ENCODE results near the gene PLCB4. TPM values are rescaled to one million over a fixed set of nuclear protein-coding genes. Genes with fewer than 3 reads are reported as not detected.

Gene PLCB4
- total RNA-seq, 1 experiment from 2014 or later: 0.91 TPM

DNA sequence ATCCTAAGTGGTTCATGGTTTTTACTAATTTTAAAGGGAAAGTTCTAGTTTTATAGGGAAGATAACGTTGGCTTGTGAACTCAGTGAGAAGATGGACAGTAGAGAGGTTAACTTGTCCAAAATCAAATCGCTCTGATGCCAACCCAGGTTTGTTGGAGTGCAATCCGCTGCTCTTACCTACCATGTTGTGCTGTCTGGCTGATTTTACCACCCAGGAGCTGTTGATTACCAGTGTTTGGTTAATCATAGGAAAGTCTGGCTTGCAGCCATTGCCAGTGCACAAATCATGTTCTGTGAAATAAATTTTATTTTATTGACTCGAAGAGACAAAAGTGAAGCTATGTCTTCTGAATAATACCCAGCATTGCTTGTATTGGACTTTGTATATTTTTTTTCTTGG lies 92.4 kb downstream of the PLCB4 start:
- intact Hi-C loops (cut with micrococcal nuclease): no loop called here
- H3K27me3 Mint-ChIP-seq (ENCODE audit: insufficient read depth, unreplicated experiment): no peaks in the 10 kb centered on the region
- BruUV-seq (replicated peaks): no TSS peak
- no peaks in the 10 kb centered on the region for H3K36me3 Mint-ChIP-seq (ENCODE audit: insufficient read depth, unreplicated experiment)
- DNase-seq (ENCODE audit: unreplicated experiment): no peak
- no peak overlapping the region for H3K4me3 Mint-ChIP-seq (ENCODE audit: unreplicated experiment)
- no peak overlapping the region for H3K27ac Mint-ChIP-seq (ENCODE audit: low read depth, unreplicated experiment)
- TF ChIP-seq, protein P1, sequence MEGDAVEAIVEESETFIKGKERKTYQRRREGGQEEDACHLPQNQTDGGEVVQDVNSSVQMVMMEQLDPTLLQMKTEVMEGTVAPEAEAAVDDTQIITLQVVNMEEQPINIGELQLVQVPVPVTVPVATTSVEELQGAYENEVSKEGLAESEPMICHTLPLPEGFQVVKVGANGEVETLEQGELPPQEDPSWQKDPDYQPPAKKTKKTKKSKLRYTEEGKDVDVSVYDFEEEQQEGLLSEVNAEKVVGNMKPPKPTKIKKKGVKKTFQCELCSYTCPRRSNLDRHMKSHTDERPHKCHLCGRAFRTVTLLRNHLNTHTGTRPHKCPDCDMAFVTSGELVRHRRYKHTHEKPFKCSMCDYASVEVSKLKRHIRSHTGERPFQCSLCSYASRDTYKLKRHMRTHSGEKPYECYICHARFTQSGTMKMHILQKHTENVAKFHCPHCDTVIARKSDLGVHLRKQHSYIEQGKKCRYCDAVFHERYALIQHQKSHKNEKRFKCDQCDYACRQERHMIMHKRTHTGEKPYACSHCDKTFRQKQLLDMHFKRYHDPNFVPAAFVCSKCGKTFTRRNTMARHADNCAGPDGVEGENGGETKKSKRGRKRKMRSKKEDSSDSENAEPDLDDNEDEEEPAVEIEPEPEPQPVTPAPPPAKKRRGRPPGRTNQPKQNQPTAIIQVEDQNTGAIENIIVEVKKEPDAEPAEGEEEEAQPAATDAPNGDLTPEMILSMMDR (IDR thresholded peaks at IDR 0.05; ENCODE audit: unreplicated experiment): no peak
- H3K4me1 Mint-ChIP-seq (ENCODE audit: insufficient read depth, unreplicated experiment): peaks cover 10% of the 10 kb centered on the region
- POLR2A ChIA-PET: interaction anchor here (0.9 kb wide), 1 partner anchor 89 kb away, joined by 4 read pairs; no protein-coding TSS in a partner anchor
- H3K9me3 Mint-ChIP-seq (ENCODE audit: unreplicated experiment): no peaks in the 10 kb centered on the region
- CTCF ChIA-PET: interaction anchor here (2.9 kb wide), 1 partner anchor 198 kb away, joined by 8 read pairs; no protein-coding TSS in a partner anchor

DNA sequence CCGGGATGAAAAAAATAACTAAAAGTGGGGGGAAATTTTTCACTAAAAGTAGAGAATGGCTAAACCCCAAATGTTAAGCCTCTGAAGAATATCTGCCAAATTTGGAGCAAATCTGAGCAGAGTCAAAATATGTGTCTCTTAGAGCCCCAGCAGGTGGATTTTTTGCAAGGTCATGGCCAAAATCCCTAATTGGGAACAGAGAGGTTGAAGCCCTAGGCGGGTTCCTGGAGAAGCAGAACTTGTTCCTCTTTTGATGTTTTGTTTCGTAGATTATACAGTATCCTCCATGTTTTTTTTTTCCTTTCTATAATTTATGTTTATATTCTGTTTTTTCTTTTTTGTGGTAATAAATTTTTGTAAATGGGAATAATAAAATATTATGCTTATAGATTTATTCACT lies 94.4 kb downstream of the PLCB4 start:
- Mint-ChIP-seq H3K9me3 (ENCODE audit: unreplicated experiment) (no peaks in the 10 kb centered on the region), H3K4me3 (ENCODE audit: unreplicated experiment) (no peak overlapping the region), H3K4me1 (ENCODE audit: insufficient read depth, unreplicated experiment) (peaks cover 4% of the 10 kb centered on the region), H3K27ac (ENCODE audit: low read depth, unreplicated experiment) (no peak overlapping the region), H3K36me3 (ENCODE audit: insufficient read depth, unreplicated experiment) (no peaks in the 10 kb centered on the region), H3K27me3 (ENCODE audit: insufficient read depth, unreplicated experiment) (no peaks in the 10 kb centered on the region)
- CTCF ChIA-PET: no interaction called here
- intact Hi-C loops (cut with micrococcal nuclease): no loop called here
- POLR2A ChIA-PET: no interaction called here
- no peak for DNase-seq (ENCODE audit: unreplicated experiment)
- no TSS peak for BruUV-seq (replicated peaks)
- TF ChIP-seq, protein P1 (IDR thresholded peaks at IDR 0.05; ENCODE audit: unreplicated experiment): no peak

DNA sequence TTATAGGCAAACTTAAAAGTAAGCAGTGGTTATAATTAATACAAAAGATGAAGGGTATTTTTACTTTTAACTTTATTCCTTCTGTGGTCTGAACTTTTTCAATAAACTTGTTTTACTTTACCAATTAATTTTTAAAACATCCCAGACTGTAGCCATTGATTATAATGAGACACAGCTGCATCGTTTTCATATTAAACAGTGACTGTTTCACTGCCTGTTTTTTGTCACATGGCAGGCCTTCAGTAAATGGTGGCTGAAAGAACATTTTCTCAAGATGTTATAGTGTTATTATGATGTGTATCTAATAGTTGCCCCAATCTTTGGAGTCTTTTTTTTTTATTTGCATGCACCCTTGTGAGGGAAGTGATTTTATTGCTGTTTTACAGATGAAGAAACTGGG lies 95.1 kb downstream of the PLCB4 start:
- DNase-seq (ENCODE audit: unreplicated experiment): no peak
- TF ChIP-seq, protein P1 (IDR thresholded peaks at IDR 0.05; ENCODE audit: unreplicated experiment): no peak
- no TSS peak for BruUV-seq (replicated peaks)
- Mint-ChIP-seq H3K4me1 (ENCODE audit: insufficient read depth, unreplicated experiment) (peaks cover 4% of the 10 kb centered on the region), H3K9me3 (ENCODE audit: unreplicated experiment) (no peaks in the 10 kb centered on the region), H3K27ac (ENCODE audit: low read depth, unreplicated experiment) (no peak overlapping the region), H3K36me3 (ENCODE audit: insufficient read depth, unreplicated experiment) (no peaks in the 10 kb centered on the region), H3K27me3 (ENCODE audit: insufficient read depth, unreplicated experiment) (no peaks in the 10 kb centered on the region), H3K4me3 (ENCODE audit: unreplicated experiment) (no peak overlapping the region)
- intact Hi-C loops (cut with micrococcal nuclease): no loop called here
- ChIA-PET CTCF (no interaction called here), POLR2A (no interaction called here)

DNA sequence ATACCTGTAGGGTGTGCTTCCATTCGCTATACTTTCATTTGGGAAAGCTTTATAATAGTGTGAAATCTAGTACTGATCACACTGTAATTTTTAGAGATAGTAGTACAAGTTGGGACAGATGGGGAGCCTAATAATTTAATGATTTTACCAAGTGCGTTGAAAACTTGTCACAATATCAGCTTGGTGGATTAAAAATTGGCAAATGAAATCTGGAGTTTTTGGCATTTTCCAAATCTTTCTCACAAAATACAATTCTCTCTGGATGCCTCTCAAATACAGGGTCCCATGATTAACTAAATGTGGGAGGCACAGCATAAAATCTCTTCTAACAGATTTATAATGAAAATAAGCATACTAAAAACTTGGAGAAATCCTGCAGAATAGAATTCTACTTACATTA lies 96.4 kb downstream of the PLCB4 start:
- H3K4me1 Mint-ChIP-seq (ENCODE audit: insufficient read depth, unreplicated experiment): peaks cover 4% of the 10 kb centered on the region
- intact Hi-C loops (cut with micrococcal nuclease): no loop called here
- H3K36me3 Mint-ChIP-seq (ENCODE audit: insufficient read depth, unreplicated experiment): no peaks in the 10 kb centered on the region
- POLR2A ChIA-PET: no interaction called here
- H3K27me3 Mint-ChIP-seq (ENCODE audit: insufficient read depth, unreplicated experiment): no peaks in the 10 kb centered on the region
- TF ChIP-seq, protein P1 (IDR thresholded peaks at IDR 0.05; ENCODE audit: unreplicated experiment): no peak
- H3K27ac Mint-ChIP-seq (ENCODE audit: low read depth, unreplicated experiment): no peak overlapping the region
- H3K9me3 Mint-ChIP-seq (ENCODE audit: unreplicated experiment): no peaks in the 10 kb centered on the region
- CTCF ChIA-PET: no interaction called here
- no TSS peak for BruUV-seq (replicated peaks)
- no peak overlapping the region for H3K4me3 Mint-ChIP-seq (ENCODE audit: unreplicated experiment)
- DNase-seq (ENCODE audit: unreplicated experiment): no peak

All from MCF 10A (cell line).